Measurements from ENCODE around the gene CSPG4.
"Not testable (repeated sequence)": the region's sequence is repeated elsewhere in the genome, so short reads cannot be mapped to it uniquely, and the experiment has no call there.

DNA sequence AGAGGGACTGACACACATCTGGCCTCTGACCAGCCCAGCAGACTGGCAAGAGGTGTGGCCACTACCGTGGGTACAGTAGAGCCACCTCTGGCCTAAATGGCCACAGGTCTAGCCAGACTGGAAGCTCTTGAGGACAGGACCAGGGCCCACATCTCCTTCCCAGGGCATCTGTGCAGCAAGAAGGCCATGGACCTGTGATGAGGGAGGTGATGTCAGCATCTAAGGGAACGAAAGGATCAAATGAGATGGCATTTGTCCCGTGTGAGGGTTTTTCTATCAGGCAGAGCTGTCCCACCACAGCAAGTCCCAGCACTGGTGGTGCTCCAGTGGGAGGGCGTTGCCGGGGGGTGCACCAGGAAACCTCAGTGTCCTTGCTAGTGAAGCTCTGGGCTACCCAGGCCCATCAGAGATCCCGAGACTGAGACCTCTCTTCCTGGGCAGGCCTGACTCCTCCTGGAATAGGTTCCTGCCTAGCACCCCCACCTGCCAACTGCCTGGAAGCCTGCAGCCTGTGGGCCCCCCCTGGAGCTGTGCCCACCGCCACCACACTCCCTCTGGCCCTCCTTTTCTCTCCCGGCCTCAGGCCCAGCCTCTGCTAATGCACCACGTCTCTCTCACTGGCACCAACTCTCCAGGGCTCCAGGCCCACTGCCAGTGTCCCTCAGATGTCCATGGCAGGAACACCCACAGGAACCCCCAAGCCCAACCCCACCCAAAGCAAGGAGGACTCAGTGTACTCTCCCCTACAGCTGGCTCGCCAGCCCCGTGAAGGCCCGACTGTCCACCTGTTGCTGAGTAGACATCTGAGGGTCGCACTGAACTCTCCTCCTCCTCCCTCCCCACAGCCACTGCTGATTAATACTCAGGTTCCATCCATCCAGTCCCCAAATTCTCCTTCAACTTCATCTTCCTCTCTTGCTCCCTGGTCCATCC is 11.3 kb downstream of the CSPG4 start:
- TF ChIP-seq EZH2 (IDR thresholded peaks at IDR 0.05); POLR2AphosphoS5 (IDR thresholded peaks at IDR 0.05; ENCODE audit: borderline replicate concordance, low read depth, low read length): not testable (repeated sequence)
